Airway epithelial cell (primary cell): ENCODE measurements around the gene CLDN19. TPM values are rescaled to one million over a fixed set of nuclear protein-coding genes. Genes with fewer than 3 reads are reported as not detected.

ENCODE experiments used
- total RNA-seq: library from RNA; depleted of rRNA; stranded (reverse); fragments of >200 nt; gene quantifications from 2 replicates; pipeline ENCODE4 v1.2.3, GENCODE V29; 2015

Gene CLDN19
- 0.21 TPM in 1 of 2 replicates, not detected in the other for total RNA-seq

GRCh38 chr1:42739753-42740700 is at the start of gene CLDN19:
TSS of gene CLDN19 (minus strand) at chr1:42740236. CDS start at chr1:42740063, 173 bp downstream.

GRCh38 chr1:42784946-42785693 is 45.1 kb upstream of the CLDN19 start, which contains the start of gene TMEM269:
TSS of gene TMEM269 (plus strand) at chr1:42784991. CDS start at chr1:42789894, 4,903 bp downstream.

GRCh38 chr1:42766741-42767509 is 26.9 kb upstream of the CLDN19 start, which contains the start of the genes C1orf50 and P3H1:
TSS of gene C1orf50 (plus strand) at chr1:42767249. CDS start at chr1:42767312, 63 bp downstream.
TSS of gene P3H1 (minus strand) at chr1:42767028. CDS start at chr1:42766971, 57 bp downstream.

Other genes starting within 250 kb of the CLDN19 start
- gene PPIH, start 81.8 kb downstream of the CLDN19 start, total RNA-seq = 60.7 and 78.7 TPM in 2 replicates
- 693 and 948 TPM in 2 replicates for gene YBX1, start 57.8 kb downstream of the CLDN19 start, total RNA-seq
- 37.1 and 43.0 TPM in 2 replicates for gene P3H1, start 26.8 kb upstream of the CLDN19 start, total RNA-seq
- 0.60 and 2.5 TPM in 2 replicates for gene C1orf50, start 27.0 kb upstream of the CLDN19 start, total RNA-seq
- gene TMEM269, start 44.8 kb upstream of the CLDN19 start, total RNA-seq = 0.05 and 0.07 TPM in 2 replicates
- 4.1 and 4.6 TPM in 2 replicates for gene ERMAP, start 76.9 kb upstream of the CLDN19 start, total RNA-seq
- 19.1 and 23.3 TPM in 2 replicates for gene SVBP, start 77.2 kb upstream of the CLDN19 start, total RNA-seq
- gene ZNF691, start 106.4 kb upstream of the CLDN19 start, total RNA-seq = 8.0 and 9.4 TPM in 2 replicates
- gene SLC2A1, start 218.6 kb upstream of the CLDN19 start, total RNA-seq = 1,064 and 1,733 TPM in 2 replicates